Measurements from ENCODE around the gene PRDM12.

The PRDM12 gene

GRCh38 chr9:130627896-130628792, 36.2 kb upstream of the PRDM12 start:
- no peak overlapping the region for H3K27ac ChIP-seq
- no peak for TF ChIP-seq CTCF (conservative IDR thresholded peaks at IDR 0.05)

GRCh38 chr9:130629443-130630070, 34.8 kb upstream of the PRDM12 start:
- H3K27ac ChIP-seq: no peak overlapping the region
- TF ChIP-seq CTCF (conservative IDR thresholded peaks at IDR 0.05): no peak

GRCh38 chr9:130630071-130630450, 34.3 kb upstream of the PRDM12 start:
- H3K27ac ChIP-seq: no peak overlapping the region
- no peak for TF ChIP-seq CTCF (conservative IDR thresholded peaks at IDR 0.05)

- H3K27ac ChIP-seq: no peak overlapping the region
- TF ChIP-seq CTCF (conservative IDR thresholded peaks at IDR 0.05): no peak
These were observed 33.7 kb upstream of the PRDM12 start for GRCh38 chr9:130630506-130631330.

GRCh38 chr9:130631331-130632080, 32.9 kb upstream of the PRDM12 start:
- no peak overlapping the region for H3K27ac ChIP-seq
- no peak for TF ChIP-seq CTCF (conservative IDR thresholded peaks at IDR 0.05)

- no peak overlapping the region for H3K27ac ChIP-seq
- no peak for TF ChIP-seq CTCF (conservative IDR thresholded peaks at IDR 0.05)
These were observed 32.2 kb upstream of the PRDM12 start for GRCh38 chr9:130632081-130632710.
